Skin of body (tissue), 2 donors: ENCODE results near the gene FAAP100. TPM values are rescaled to one million over a fixed set of nuclear protein-coding genes. Genes with fewer than 3 reads are reported as not detected.

Experiments used
- DNase-seq: peaks from one replicate; lab custom pipeline; 2025; lab: John Stamatoyannopoulos, UW
- total RNA-seq: library from RNA; depleted of rRNA; stranded (reverse); fragments of >200 nt; gene quantifications from one replicate; pipeline ENCODE4 v1.2.3, GENCODE V29; 2014

FAAP100 gene
- total RNA-seq, 1 donor from 2014 or later = 12.4 TPM

DNA sequence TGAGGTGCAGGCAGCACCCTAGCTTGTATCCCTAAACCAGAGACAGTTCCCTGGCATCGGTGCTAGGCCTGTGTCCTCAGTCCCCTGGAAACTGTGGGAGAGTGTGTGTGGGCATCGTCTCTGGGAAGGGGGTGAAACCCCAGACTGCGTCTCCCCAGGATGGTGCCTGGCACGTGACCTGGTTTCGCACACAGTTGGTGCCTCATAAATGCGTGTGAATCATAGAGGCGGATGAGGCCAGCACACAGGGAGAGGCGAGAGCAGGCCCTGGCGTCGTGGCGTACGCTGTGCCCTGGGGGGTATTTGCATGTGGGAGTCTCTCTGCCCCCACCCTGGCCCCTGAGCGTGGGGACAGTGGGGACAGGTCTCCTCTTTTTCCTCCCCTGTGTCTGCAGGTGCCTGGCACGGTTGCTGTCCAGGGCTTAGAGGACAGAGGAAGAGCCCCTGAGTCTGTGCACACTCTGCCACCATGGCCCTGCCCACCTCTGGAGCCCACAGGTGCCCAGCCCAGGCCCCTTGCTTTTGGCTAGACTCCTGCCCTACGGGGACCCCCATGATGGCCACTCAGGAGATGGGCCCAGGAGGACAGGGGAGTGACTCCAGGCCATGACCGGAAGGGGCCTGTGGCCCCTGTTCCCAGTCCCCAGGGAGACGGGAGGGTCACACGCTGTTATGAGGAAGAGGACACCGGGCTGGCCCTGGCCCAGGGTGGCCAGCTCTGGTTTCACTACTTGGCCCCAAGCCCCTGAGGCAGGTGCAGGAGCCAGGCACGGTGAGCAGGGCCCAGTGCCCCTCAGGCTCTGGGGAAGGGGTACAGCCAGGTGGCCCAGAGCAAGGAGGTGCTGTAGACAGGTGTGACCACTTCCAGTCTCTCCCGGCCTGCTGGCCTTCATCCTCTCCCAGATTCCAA is 25.2 kb downstream of the FAAP100 start:
- no peak for DNase-seq

DNA sequence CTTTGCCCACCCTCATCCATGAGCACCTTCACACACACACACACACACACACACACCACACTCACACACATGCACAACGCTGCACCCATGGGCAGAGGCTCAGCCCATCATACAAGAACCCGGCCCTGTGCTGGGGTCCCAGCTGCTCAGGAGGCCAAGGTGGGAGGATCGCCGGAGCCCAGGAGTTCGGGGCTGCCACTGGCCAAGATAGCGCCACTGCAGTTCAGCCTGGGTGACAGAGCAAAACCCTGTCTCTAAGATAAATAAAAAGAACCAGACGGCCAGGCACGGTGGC is 27.3 kb downstream of the FAAP100 start:
- DNase-seq = no peak

DNA sequence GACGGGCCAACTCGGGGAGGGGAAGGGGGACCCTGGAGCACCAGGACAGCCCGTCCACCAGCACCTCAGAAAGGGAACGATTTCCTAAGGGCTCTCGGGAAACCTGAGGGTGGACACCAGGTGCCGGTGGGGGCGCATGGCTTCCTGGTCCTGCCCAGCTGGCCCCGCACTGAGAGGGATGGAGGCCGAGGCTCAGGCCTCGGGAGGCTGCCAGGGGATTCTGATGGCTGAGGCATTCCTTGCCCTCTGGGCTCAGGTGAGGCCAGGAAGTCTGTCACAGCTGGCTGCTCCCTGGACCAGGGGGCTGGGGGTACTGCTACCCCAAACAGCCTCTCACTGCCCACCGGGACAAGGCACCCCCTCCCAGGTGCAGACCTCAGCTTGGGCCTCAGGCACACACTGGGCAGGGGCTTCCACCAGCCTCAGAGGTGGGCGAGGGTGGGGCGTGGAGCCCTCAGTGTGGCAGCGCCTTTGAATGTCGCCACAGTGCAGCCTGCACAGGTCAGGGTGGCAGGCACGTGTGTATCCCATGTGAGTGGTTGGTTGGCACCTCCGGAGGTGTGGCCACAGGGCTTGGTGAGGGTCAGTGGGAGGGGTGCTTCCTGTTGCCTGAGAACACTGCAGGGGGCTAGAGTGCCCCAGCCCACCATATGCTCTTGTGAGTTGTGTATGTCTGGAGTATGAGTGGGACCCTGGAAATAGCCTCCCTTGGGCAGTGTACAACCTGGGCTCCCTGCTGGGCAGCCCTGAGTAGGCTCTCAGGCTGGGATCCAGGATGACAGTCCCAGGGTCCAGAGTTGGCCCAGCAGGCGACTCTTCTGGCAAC is 27.9 kb downstream of the FAAP100 start:
- DNase-seq = no peak

DNA sequence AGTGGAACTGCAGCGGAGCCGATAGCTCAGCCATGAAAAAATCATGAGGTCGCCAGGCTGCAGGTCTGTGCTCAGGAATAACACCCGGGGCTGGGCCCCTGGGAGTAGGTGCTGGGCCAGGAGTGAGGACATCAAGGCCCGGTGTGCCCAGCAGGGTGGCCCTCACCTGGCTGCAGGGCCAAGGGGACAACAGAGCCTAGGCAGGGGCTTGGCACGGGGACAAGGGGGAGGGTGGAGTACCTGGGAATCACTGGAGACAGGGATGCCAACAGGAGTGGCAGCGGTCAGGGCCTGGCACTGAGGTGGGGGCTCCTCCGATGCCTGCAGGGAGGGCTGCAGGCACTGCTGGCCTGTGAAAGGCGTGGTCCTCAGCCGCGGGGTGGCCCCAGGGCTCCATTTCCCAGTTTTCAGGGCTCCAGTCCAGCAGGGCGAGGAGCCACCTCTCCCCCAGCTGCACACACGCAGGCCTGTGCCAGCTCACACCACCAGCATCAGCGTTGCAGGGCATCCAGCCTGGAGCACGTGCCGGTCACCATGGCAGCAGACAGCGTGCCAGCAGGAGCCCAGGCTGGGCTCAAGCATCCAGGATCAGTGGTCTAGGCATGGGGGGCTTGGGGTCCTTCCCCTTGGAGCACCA is 28.6 kb downstream of the FAAP100 start:
- no peak for DNase-seq

DNA sequence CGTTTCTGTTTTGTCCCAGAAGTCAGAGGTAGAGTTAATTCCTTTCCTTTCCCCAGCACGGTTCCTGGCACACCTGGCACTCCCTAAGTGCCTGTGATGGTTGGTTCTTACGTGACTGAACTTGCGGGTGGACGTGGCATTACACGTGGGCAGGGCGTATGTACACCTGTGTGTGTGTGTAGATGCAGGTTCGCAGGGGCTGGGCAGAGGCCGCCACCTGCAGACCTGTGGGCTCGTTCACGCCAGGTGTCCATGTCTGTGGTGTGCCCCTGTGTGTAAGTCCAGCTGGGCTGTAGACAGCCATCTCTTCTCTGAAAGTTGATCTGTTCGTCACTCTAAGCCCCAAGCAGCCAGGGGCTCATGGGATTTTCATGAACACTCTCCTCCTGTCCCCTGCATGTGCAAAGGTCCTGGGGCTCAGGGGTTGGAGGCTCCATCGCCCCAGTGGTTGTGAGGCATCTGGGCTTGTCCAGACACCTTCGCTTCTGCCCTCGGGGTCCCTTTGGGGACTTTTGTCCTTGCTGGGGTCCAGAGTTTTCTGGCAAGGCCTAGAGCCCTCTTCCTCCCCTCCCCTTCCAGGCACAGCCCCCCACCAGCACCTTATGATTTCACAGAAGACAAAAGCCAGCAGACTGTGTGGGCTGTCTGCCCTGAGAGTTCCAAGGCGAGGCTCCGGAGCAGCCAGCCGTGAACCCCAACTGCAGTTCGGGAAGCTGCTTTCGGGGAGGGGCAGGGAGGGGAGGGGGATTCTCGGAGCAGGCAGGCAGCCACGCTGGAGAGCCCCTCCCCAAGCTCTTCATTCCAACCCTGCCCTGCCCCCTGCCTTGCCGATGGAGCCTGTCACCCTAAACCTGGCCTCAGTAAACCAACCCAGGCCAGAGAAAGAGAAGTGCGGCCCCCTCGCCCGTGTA is 29.4 kb downstream of the FAAP100 start:
- no peak for DNase-seq

DNA sequence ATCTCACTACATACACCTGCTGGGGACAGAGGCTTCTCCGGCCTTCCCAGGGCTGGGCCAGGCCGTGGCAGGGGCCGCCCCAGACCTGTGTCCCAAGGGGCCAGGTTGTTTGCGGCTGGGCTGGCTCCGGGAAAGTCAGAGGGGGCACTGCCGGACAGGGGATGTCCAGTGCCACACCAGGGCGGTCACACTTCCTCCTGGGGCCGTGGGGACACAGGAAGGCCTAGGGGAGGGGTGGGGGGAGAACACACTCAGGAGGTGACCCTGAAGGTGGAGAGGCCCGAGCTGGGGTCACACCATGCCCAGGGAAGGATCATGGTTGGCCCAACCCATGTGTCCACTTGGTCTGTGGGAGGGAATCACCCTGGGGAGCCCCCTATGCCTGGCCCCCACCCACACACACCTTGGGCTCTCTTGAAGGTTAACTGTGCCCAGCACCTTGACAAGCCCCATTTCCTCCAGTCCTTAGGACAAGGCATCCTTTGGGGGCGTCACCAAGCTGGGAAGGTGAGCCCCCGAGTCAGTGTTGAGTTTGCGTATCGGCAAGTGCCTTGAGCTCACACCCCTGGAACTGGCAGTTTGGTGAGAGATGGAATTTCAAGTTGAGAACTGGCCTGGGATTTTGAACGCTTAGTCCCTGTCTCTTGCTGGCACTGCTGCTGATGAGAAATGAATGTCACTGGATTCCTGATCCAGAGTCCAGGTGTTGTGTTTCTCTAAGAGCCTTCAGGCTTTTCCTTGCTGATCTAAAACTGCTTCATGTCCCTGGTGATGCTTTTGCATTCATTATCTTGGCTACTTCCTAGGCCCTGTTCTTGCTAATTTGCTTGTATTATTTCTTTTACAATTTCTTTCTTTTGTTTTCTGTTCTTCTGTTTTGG is 31.9 kb downstream of the FAAP100 start:
- DNase-seq = no peak

DNA sequence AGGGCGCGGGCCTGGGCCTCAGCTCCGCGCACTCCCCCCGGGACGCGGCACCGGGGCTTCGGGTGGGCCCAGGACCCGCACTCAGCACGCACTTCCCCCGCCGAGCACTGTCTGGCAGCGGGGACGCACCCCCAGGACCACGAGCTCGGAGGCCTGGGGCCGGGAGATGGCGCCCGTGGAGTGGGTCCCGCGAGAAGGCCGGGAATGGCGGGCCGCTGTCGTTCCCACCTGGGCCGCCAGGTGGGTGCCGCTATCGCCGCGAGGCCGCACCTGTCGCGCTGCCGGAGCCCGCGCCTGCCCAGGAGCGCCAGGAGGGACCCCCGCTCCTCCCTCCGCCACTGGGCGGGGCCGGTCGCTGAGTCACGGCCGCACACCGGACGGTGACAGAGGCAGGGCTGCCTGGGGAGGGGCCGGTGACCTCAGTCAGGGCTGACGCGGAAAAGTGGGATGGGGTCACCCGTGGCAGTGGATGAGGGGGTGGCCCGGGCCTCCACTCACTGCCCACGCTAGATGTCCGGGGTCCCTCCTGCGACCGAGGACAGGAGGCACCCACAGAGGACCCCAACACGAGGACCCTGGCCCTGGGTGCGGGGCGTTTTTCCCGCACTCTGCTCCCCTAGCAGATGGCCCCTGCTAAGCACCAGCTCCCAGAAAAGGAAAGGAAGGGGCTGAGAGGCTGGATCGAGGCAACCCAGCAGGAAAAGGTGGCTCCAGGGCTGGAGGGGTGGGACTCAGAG is 32.7 kb downstream of the FAAP100 start:
- DNase-seq = no peak

DNA sequence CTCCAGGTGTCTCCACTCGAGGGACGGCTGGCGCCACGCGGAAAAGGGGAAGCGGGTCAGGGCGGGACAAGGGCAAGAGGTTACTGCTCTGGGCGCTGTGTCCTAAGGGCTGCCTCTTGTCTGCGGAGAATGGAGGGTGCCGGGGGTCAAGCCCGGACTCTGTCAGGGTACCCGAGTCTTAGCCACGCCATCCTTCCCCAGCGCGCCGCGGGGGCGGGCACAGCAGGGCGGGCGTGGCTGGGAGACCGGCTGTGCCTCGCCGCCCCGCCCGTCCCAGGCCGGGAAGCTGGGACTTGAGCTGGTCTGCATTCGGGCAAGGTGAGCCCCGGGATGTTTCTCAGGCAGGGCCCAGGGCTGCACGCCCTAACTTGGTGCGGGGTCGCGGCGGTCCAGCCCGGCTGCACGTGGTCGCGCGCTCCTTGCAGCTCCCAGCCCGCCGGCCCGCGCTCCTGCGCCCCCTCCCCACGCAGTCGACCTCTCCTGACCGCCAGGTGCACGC is 33.3 kb downstream of the FAAP100 start:
- no peak for DNase-seq

DNA sequence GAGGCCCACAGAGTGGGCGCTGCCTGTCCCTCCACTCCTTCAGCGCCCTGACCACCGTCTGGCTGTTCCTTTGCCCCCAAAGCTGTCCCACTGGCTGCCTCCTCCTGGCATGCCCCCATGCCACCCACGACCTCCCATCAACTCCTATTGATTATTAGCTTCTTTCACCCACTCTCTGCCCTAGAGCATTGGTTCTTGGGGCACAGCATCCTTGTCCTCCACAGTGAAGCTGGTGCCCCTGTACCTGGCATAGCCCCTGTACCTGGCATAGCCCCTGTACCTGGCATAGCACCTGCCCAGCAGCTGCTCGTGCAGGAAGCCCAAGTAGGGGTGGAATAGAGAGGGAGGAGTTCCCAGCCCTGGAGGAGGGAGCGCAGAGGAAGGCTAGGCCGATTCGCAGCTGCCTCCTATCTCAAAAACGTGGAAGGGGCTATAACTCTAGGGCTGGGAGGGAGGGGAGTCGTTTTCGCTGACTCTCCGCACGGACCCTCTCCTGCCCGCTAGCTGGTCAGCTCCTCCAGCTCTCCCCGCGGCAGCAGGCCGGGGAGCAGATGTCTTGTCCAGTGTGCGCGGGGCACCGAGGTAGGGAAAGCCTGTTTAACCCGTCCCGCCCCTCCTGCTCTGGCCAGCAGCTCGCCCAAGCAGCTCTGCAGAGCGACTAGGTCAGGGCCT is 33.9 kb downstream of the FAAP100 start:
- no peak for DNase-seq

DNA sequence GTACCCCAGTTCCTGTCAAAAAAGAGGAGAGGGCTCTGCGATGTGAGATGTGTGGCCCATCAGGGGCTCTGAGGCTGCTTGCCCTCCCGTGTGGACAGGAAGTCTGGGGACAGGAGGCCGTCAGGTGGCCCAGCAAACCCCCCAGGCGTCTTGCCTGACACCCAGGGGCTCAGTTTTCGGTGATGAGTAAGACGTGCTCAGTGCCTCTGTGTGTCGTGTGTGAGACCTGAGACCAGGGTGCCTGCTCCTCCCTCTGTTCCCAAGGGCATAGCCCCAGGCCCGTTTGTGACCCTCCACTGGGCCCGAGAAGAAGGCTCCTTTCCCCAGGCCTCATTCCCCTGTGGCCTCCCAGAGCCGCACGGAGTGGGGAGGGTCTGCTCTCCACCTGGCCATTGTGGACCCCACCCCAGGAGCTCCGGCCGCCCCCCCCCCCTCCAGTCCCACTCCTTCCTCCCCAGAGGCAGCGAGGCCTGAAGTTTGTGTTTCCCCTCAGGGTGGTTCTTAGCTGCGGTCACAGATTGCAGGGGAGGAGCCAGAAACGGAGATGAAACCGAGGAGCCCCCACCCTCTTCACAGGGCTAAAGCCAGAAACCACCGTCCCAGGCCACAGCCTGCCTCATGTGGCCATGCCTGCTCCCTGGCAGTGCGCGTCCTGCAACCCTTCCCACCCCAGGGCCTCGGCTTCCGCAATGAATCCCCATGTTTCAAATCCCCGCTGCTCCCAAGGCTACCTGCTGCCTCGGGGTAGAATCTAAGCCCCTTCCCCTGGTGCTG is 34.6 kb downstream of the FAAP100 start:
- DNase-seq = no peak

DNA sequence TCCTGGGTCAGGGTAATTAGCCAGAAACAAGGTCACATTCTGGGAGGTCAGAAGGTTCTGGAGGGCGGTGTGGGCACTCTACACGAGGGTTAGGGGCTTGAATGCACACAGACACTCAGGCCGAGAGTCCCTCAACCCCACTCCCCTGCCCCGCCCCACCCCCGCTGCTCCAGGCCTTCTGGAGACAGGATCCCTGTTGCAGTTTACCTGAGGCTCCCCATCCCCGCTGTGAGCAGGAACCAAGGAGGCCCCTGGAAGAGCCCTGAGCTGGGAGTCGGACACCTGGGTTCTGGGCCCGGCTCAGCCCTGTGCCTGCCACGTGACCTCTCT is 35.2 kb downstream of the FAAP100 start:
- DNase-seq = no peak

DNA sequence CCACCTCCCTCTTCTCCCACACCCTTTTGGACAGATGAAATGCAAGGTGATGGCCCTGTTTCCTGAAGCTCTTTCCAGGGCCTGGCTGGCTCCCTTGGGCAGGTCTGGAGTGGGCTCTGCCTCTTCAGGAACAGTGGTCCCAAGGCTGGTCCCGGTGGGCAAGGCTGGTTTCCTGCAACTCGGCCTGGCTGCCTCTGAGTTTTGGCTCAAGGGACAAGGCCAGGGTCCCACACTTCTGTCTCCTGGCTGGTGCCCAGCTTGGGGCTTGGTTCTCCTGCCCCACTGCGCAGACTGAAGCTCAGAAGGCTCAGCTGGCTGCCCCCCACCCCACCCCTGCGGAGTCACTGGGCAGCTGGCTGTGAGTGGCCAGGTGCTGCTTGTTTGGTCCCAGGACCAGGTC is 35.7 kb downstream of the FAAP100 start:
- no peak for DNase-seq

DNA sequence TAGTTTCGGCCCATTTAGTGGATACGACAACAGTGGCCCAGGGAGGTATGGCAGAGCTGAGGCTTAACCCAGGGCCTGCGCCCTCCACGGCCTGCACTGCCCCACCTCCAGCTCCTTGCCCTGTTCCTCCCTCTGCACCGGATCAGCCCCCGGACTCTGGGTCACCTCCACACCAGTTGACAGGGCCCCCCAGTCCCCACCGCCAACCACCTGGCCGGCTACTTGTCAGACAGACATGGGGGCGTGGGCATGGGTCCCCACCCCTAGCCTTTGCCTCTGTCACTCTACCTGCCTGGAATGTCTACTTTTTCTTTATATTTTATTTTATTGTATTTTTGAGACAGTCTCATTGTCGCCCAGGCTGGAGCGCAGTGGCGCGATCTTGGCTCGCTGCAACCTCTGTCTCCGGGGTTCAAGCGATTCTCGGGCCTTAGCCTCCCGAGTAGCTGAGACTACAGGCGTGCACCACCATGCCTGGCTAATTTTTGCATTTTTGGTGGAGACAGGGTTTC is 36.6 kb downstream of the FAAP100 start:
- DNase-seq = no peak

DNA sequence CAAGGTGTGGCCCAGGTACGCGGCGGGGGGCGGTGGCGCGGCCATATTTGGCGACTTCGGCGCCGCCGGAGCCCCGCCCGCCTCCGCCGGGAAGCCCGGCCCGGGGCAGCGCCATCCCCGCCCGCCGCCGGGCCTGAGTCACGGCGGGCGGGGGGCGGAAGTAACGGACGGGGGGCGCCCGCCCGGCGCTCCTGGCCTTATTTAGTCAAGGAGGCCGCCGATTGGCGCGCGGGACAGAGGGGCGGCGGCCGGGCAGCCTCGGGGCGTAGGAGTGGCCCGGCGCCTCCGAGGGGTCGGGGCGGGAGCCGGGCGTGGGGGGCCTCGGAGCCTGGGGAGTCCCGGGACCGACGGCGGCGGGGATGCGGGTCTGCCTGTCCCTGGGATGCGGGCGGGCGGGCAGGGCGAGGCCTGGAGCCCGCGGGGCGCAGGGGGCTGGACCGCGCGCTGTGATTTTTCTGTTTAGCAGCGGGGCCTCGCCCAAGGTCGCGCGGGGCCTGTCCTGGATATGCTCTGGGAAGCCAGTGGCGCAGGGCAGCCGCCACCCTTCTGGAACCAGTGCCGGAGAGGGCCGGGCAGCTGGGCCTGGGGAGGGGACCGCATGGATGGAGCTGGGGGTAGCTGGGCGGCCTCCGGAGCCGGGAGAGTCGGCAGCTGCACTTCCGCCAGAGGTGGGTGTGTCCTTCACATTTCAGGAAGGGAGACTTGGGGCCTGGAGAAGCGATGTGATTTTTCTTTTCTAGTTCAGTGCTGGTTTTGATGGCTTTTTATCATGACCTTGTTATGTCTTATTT is 37.2 kb downstream of the FAAP100 start:
- DNase-seq = peak; percentile 44

DNA sequence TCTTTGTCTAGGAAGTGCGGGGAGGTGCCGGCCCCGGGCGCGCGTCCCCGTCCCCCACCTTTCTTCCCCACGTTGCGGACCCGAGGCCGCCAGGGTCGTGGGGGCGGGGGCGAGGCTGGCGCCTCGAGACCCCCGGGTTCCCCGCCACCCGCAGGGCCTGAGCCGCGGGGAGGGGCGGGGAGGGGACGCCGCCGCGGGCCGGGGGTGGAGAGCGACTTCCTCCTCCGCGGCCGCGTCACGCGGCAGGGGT is 37.7 kb downstream of the FAAP100 start:
- no peak for DNase-seq

DNA sequence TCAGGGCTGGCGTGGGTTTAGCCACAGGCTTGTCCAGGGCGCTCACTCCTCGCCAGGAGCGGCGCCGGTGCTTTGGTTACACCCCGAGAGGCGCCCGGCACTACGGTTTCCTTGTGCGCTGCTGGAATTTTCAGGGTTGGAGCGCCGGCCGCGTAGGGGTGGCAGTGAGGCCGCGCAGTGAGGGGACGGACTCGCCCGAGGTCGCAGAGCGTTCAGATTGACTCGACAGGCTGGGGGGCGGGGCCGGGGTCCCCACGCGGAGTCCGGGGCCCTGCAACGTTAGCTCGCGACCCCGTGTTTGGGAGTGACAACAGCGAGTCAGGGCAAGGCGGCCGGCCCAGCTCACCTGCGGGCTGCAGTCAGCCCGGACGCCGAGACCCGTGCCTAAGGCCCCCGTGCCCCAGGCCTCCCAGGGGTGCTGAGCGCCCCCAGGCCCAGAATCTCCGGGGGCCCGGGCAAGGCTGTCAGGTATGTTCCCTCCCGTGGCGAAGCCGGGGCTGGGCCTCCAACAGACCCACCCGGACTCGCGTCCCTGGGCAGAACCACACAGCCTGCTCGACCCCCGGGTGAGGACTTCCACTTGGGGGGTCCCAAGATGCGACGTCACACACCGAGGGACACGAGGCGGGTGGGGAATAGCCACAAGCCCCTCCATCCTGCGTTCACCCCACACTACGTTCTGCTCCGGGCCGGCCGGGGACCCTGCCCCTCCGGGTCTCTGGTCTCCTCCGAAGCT is 38.2 kb downstream of the FAAP100 start:
- no peak for DNase-seq

DNA sequence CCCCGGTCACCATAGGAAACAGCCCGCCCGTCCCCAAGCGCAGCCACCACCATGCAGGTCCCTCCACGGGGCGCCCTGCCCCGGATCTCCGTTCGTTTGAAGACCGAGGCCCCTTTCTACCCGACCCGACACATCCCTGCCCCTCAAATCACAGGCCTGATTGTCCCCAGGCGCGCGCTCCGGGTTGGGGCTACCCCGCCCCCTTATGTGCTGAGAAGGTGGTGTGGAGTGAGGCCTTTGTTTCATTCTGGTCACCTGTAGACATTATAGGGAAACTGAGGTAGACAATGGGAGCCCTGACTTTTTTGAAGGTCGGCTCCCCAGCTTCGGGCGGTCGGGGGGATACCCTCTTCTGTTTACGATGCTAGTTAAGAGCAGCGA is 38.8 kb downstream of the FAAP100 start:
- DNase-seq = no peak
